Measurements from ENCODE around the gene RAB1B.
"Not testable (repeated sequence)": the region's sequence is repeated elsewhere in the genome, so short reads cannot be mapped to it uniquely, and the experiment has no call there.

Gene RAB1B

GRCh38 chr11:66268952-66269905 is 790 bp downstream of the RAB1B start:
- H3K27me3 ChIP-seq (ENCODE audit: insufficient read depth, low read length) = no peaks in the 10 kb centered on the region
- H3K4me1 ChIP-seq (ENCODE audit: insufficient read depth, low read length) = peaks cover 7% of the 10 kb centered on the region; the same call in 1 of the 2 replicates
- H3K4me3 ChIP-seq (ENCODE audit: low read length) = peak overlapping the region; percentile 96
- peaks cover 40% of the 10 kb centered on the region for H3K36me3 ChIP-seq (ENCODE audit: insufficient read depth, low read depth, low read length)
- no peaks in the 10 kb centered on the region for H3K9me3 ChIP-seq (ENCODE audit: insufficient read depth, low read depth, low read length)
- peak overlapping the region; percentile 92 for H3K9ac ChIP-seq (ENCODE audit: low read depth, low read length)
- peak overlapping the region; percentile 74 for H3K27ac ChIP-seq (ENCODE audit: low read length)

GRCh38 chr11:66271816-66272215 is 3.4 kb downstream of the RAB1B start:
- H3K4me3 ChIP-seq (ENCODE audit: low read length) = no peak overlapping the region
- H3K9ac ChIP-seq (ENCODE audit: low read depth, low read length) = no peak overlapping the region
- H3K27me3 ChIP-seq (ENCODE audit: insufficient read depth, low read length) = no peaks in the 10 kb centered on the region
- H3K36me3 ChIP-seq (ENCODE audit: insufficient read depth, low read depth, low read length) = peaks cover 47% of the 10 kb centered on the region
- H3K4me1 ChIP-seq (ENCODE audit: insufficient read depth, low read length) = peaks cover 7% of the 10 kb centered on the region; the same call in 1 of the 2 replicates
- no peaks in the 10 kb centered on the region for H3K9me3 ChIP-seq (ENCODE audit: insufficient read depth, low read depth, low read length)
- no peak overlapping the region for H3K27ac ChIP-seq (ENCODE audit: low read length)

- Histone ChIP-seq H3K27me3 (ENCODE audit: insufficient read depth, low read length) (no peaks in the 10 kb centered on the region), H3K27ac (ENCODE audit: low read length) (no peak overlapping the region), H3K4me1 (ENCODE audit: insufficient read depth, low read length) (peaks cover 7% of the 10 kb centered on the region; the same call in 1 of the 2 replicates), H3K9me3 (ENCODE audit: insufficient read depth, low read depth, low read length) (no peaks in the 10 kb centered on the region), H3K9ac (ENCODE audit: low read depth, low read length) (no peak overlapping the region), H3K36me3 (ENCODE audit: insufficient read depth, low read depth, low read length) (peaks cover 47% of the 10 kb centered on the region), H3K4me3 (ENCODE audit: low read length) (no peak overlapping the region)
Observed at GRCh38 chr11:66272596-66272995, 4.2 kb downstream of the RAB1B start.

GRCh38 chr11:66274219-66274618 is 5.8 kb downstream of the RAB1B start:
- Histone ChIP-seq H3K4me1 (ENCODE audit: insufficient read depth, low read length) (peaks cover 9% of the 10 kb centered on the region; the same call in 1 of the 2 replicates), H3K9me3 (ENCODE audit: insufficient read depth, low read depth, low read length) (no peaks in the 10 kb centered on the region), H3K27ac (ENCODE audit: low read length) (no peak overlapping the region), H3K36me3 (ENCODE audit: insufficient read depth, low read depth, low read length) (peaks cover 47% of the 10 kb centered on the region), H3K9ac (ENCODE audit: low read depth, low read length) (no peak overlapping the region), H3K27me3 (ENCODE audit: insufficient read depth, low read length) (peaks cover 5% of the 10 kb centered on the region; the same call in 1 of the 2 replicates), H3K4me3 (ENCODE audit: low read length) (no peak overlapping the region)

GRCh38 chr11:66275396-66275795 is 7.0 kb downstream of the RAB1B start:
- Histone ChIP-seq H3K9me3 (ENCODE audit: insufficient read depth, low read depth, low read length) (no peaks in the 10 kb centered on the region), H3K4me1 (ENCODE audit: insufficient read depth, low read length) (peaks cover 2% of the 10 kb centered on the region; the same call in 1 of the 2 replicates), H3K27me3 (ENCODE audit: insufficient read depth, low read length) (peaks cover 6% of the 10 kb centered on the region; the same call in 1 of the 2 replicates), H3K9ac (ENCODE audit: low read depth, low read length) (no peak overlapping the region), H3K27ac (ENCODE audit: low read length) (no peak overlapping the region), H3K4me3 (ENCODE audit: low read length) (no peak overlapping the region), H3K36me3 (ENCODE audit: insufficient read depth, low read depth, low read length) (peaks cover 47% of the 10 kb centered on the region)

- H3K9me3 ChIP-seq (ENCODE audit: insufficient read depth, low read depth, low read length) = no peaks in the 10 kb centered on the region
Observed at GRCh38 chr11:66275984-66276612, 7.7 kb downstream of the RAB1B start.

GRCh38 chr11:66276619-66277018 is 8.2 kb downstream of the RAB1B start:
- H3K36me3 ChIP-seq (ENCODE audit: insufficient read depth, low read depth, low read length) = peaks cover 46% of the 10 kb centered on the region
- H3K4me1 ChIP-seq (ENCODE audit: insufficient read depth, low read length); H3K27me3 ChIP-seq (ENCODE audit: insufficient read depth, low read length); H3K4me3 ChIP-seq (ENCODE audit: low read length); H3K27ac ChIP-seq (ENCODE audit: low read length); H3K9ac ChIP-seq (ENCODE audit: low read depth, low read length); H3K9me3 ChIP-seq (ENCODE audit: insufficient read depth, low read depth, low read length): not testable (repeated sequence)

More at GRCh38 chr11:66275984-66276612, 7.7 kb downstream of the RAB1B start:
- no peak overlapping the region for H3K9ac ChIP-seq (ENCODE audit: low read depth, low read length)
- H3K27ac ChIP-seq (ENCODE audit: low read length) = no peak overlapping the region
- peaks cover 47% of the 10 kb centered on the region for H3K36me3 ChIP-seq (ENCODE audit: insufficient read depth, low read depth, low read length)
- H3K27me3 ChIP-seq (ENCODE audit: insufficient read depth, low read length) = peaks cover 6% of the 10 kb centered on the region; the same call in 1 of the 2 replicates
- no peak overlapping the region for H3K4me3 ChIP-seq (ENCODE audit: low read length)
- H3K4me1 ChIP-seq (ENCODE audit: insufficient read depth, low read length) = peaks cover 2% of the 10 kb centered on the region; the same call in 1 of the 2 replicates

- not testable (repeated sequence) for H3K27me3 ChIP-seq (ENCODE audit: insufficient read depth, low read length); H3K4me1 ChIP-seq (ENCODE audit: insufficient read depth, low read length); H3K9ac ChIP-seq (ENCODE audit: low read depth, low read length); H3K4me3 ChIP-seq (ENCODE audit: low read length); H3K27ac ChIP-seq (ENCODE audit: low read length); H3K9me3 ChIP-seq (ENCODE audit: insufficient read depth, low read depth, low read length)
- peaks cover 42% of the 10 kb centered on the region for H3K36me3 ChIP-seq (ENCODE audit: insufficient read depth, low read depth, low read length)
Observed at GRCh38 chr11:66277064-66277463, 8.6 kb downstream of the RAB1B start.

- Histone ChIP-seq H3K4me3 (ENCODE audit: low read length) (peak within 1 kb of the TSS; percentile 63), H3K9me3 (ENCODE audit: insufficient read depth, low read depth, low read length) (no peaks in the 10 kb centered on the region), H3K4me1 (ENCODE audit: insufficient read depth, low read length) (peaks cover 4% of the 10 kb centered on the region; the same call in 1 of the 2 replicates), H3K9ac (ENCODE audit: low read depth, low read length) (peak within 1 kb of the TSS; percentile 53; the same call in 1 of the 2 replicates), H3K36me3 (ENCODE audit: insufficient read depth, low read depth, low read length) (peaks cover 35% of the 10 kb centered on the region), H3K27ac (ENCODE audit: low read length) (no peak within 1 kb of the TSS), H3K27me3 (ENCODE audit: insufficient read depth, low read length) (peaks cover 9% of the 10 kb centered on the region; the same call in 1 of the 2 replicates)
Observed at GRCh38 chr11:66277471-66278362, 9.3 kb downstream of the RAB1B start, which contains the start of gene CNIH2. Gene CNIH2 (plus strand): TSS chr11:66278175. CDS start chr11:66278457, 282 bp downstream.

GRCh38 chr11:66278363-66279091 is 10.1 kb downstream of the RAB1B start:
- no peak overlapping the region for H3K9ac ChIP-seq (ENCODE audit: low read depth, low read length)
- H3K9me3 ChIP-seq (ENCODE audit: insufficient read depth, low read depth, low read length) = no peaks in the 10 kb centered on the region
- no peak overlapping the region for H3K27ac ChIP-seq (ENCODE audit: low read length)
- peak overlapping the region; percentile 63; the same call in 1 of the 2 replicates for H3K4me3 ChIP-seq (ENCODE audit: low read length)
- peaks cover 27% of the 10 kb centered on the region; the same call in 1 of the 2 replicates for H3K36me3 ChIP-seq (ENCODE audit: insufficient read depth, low read depth, low read length)
- peaks cover 9% of the 10 kb centered on the region; the same call in 1 of the 2 replicates for H3K27me3 ChIP-seq (ENCODE audit: insufficient read depth, low read length)
- peaks cover 7% of the 10 kb centered on the region; the same call in 1 of the 2 replicates for H3K4me1 ChIP-seq (ENCODE audit: insufficient read depth, low read length)

Data from iPS-20b (cell line).